Activated CD4-positive, alpha-beta T cell treated with anti-CD3 and anti-CD28 coated beads for 1 hour (primary cell): ENCODE results near the gene RDH14.

Experiments used
- DNase-seq: peaks from one replicate; pipeline ENCODE4 v3.0.0-alpha.2; 2020

Gene RDH14, protein sequence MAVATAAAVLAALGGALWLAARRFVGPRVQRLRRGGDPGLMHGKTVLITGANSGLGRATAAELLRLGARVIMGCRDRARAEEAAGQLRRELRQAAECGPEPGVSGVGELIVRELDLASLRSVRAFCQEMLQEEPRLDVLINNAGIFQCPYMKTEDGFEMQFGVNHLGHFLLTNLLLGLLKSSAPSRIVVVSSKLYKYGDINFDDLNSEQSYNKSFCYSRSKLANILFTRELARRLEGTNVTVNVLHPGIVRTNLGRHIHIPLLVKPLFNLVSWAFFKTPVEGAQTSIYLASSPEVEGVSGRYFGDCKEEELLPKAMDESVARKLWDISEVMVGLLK

DNA sequence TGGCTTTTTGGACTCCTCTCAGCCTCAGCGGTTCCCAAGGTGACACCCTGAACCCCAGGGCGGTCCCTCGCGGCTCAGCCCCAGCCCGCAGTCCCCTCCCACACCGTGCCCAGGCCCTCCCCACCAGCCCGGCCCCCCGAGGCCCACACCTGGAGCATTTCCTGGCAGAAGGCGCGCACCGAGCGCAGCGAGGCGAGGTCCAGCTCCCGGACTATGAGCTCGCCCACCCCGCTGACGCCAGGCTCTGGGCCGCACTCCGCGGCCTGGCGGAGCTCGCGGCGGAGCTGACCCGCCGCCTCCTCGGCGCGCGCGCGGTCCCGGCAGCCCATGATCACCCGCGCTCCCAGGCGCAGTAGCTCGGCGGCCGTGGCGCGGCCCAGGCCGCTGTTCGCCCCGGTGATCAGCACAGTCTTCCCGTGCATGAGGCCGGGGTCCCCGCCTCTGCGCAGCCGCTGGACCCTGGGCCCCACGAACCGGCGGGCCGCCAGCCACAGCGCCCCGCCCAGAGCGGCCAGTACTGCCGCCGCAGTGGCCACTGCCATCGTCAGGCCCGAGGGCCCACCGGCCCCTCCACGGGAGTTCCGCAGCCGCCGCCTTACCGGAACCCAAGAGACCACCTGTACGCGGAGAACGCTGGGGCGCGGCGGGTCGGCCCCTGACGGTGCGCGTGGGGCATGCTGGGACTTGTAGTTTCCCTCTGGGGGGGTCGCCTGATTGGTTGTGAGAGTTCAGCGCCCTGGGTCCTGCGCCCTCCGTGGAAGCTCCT lies at the start of gene RDH14:
Gene RDH14, minus strand, starts transcription at position 623 of the 766 bp plus-strand sequence. Its CDS starts 81 bp downstream, at position 542.
- DNase-seq = peak; percentile 86

DNA sequence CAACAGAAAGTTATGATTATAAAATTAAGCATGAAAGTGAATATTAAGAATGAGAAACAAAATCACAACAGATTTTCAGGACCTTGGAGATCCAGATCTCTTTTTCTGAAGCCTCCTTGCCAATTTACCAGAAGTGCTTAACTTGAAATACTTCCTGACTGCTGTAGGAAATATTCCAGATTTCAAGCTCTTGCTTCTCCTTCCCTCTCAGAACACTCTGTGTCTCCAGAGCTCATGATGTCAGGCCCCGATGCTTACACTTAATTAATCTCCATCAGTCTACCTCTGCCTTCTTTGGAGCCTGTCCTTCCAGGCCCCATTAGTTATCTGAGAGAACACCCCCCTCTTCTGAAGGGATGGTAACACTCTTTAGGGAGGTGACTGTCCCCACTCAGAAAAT lies 49.6 kb upstream of the RDH14 start:
- no peak for DNase-seq

DNA sequence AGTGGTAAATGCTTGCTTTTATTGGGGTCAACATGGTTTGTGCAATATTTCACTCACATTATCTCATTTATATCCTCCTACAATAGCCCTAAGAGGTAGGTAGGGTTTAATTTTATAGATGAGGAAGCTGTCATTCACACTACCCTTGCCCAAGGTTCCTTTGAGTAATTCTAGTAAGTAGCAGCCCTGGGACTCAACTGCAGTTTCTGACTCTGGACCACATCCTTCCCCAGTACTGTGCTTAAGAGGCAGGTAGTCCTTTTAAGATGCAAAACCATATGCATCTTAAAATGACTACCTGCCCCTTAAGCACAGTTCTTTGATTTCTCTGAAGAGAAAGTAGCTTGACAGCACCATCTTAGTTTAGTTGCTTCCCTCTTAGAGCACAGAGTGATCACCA lies 44.7 kb upstream of the RDH14 start:
- no peak for DNase-seq

DNA sequence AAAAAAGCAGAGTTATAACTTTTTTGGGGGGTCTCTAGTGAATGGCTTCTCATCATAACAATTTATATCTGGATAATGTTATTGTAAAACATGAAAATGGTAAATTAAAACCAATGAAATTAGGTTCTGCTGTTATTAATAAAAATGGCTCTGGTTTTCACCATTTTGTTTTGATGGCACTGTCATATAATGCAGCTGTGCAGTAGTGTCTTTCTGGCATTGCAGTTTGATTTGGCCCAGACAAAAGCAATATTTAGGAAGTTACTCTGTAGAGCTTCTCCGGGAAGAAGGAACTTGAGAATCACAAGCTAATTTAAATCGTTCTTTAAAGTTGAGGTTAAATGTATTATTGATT lies 44.1 kb upstream of the RDH14 start:
- no peak for DNase-seq

DNA sequence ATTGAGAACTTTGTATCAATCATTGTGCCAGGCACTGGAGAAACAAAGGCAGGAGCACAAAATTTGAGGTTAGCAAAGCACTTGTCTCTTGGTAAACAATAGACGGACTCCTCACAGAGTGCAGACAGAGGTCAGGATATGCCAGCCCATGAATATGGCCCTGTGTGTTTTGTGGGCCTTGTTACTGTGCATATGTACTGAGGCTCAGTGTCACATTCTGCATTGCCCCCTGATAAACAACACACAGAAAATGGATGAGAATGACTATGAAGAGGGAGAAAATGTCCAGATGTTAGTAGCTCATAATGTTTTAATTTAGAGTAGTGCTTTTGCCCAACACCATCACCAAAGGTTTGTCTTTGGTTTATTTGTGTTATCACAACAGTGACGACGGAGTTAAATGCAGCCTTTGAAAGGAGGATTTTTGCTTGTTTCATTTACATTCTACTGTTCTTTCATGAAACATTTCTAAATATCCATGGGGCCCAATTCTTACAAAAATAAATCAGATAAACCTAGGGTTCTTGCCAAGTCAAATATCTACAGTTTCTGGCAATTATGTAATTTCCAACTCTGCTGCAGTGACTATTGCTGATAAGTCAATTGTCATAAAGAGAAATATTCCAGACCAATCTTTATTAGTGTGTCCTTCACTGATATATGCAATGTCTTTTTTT lies 43.5 kb upstream of the RDH14 start:
- DNase-seq = no peak

DNA sequence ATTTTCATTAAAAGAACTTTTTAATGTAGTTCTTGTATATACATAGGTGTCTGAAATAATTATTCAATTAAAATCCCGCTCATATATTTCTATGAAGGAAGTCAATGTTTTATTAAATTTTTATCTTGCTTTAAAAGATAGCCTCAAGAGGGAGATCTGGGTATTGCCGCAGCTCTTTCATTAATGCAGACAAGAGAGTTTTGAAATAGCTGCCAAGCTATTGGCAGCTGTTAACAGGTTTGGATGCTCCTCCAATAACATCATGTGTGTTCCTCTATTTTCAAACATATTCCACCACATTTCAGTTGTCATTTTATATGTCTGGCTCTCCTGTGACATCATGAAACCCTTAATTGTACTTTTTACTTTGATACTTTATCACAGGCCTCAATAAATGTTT lies 41.8 kb upstream of the RDH14 start:
- DNase-seq = no peak

DNA sequence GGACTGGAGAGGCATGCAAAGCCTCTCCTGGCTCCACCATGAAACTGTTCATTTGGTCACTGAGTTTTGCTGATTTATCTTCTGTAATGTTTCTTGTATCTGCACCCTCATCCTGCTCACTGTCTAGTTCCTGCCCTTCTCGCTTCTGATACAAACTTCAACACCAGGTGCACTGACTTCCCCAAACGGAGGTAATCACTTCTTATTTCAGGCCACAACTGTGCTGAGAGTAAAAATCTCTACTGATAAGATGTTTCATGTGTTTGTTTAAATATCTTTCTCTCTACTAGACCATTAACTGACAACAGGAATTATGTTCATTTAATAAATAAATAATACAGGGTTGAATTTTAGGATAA lies 39.8 kb upstream of the RDH14 start:
- no peak for DNase-seq

DNA sequence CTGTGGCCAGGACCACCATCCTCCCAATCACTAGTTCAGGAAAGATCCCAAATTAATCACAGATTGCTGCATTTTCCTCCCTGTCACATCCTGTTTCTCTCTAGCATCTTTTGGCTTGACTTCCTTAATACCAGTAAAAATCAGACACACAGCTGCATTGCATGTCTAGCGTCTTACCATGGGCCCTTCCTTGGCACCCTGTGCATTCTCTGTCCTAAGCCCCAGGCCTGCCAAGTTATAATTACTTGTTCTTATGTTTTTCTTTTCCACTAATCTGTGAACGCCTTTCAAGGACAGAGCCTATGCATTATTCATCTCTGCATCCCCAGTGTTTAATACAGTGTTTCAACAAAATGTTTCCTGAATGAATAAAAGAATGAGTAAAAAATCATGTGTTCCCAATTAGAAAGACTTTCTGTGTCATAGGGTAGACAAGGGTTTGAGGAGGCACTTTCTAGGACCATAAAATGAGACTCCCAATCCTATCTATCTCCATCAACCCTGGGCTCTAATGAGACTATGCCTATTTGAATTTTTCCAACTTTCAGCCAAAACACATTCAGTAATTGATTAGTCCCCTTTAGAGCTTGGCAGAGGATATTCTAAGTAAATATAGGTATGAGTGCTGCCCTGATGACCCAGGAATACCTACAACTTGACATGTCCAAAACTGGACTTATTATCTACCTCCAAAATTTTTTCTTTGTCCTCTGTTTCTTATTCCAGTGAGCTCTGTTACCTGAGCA lies 39.2 kb upstream of the RDH14 start:
- no peak for DNase-seq

DNA sequence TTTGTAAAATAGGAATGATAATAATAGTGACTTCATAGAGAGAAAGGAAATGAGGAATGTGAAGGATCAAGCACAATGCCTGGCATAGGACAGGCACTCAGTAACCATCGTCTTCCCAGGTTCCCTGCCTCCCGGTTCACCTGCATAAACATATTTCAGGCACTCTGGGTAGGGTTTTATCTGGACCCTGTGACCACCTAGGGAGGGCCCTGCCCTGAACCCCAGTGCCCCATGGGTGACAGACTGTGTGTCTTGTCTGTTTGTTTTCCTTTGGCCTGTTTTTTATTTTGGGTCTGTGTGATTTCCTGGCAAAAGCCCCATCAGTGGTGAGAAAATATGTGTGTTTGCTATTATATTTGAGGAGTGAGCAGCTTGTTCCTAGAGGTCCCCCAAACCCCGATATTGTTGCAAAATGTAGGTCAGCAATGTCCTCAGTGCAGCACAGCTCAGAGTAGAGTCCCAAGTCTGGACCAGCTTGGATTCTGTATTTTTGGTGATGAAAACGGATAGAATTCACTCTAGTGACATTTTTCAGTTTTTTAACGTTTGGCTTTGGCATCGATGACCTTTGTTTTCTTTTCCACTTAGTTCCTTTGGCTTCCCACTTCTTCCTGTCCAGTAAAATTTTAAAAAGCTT lies 38.5 kb upstream of the RDH14 start:
- no peak for DNase-seq

DNA sequence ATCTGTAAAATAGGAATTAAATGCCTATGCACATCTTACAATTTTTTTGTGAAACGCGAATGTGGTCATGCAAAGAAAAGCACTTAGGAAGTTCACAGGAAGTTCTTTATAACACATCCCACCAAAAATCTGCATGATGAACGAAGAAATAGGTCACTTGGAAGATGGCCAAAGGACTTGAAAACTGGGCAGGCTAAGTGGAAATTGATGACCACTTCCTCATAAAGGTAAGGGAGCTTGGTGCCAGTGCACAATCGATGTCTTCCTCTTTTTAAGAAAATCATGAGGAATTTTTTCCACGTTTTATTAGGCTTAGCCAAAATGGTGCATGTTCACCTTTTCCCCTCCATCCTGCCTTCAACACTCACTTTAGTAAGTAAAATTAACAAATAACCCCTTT lies 37.2 kb upstream of the RDH14 start:
- DNase-seq = no peak

DNA sequence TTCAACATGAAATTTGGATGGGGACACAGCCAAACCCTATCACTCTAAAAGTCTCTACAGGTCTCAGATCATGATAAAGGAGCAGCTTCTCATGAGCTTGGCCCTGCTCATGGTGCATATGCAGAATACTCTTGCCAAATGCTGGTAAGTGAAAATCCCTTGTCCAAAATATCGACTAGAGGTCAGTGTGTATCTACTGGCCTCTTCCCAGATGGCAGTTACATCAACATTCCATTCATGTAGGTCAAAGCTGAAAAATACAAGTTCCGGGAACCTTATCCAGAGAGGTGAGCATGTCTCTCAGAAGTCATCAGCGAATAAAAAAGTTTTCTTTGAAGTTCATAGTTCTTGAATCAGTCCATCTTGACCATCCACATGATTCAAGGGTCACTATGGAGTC lies 36.5 kb upstream of the RDH14 start:
- DNase-seq = no peak

DNA sequence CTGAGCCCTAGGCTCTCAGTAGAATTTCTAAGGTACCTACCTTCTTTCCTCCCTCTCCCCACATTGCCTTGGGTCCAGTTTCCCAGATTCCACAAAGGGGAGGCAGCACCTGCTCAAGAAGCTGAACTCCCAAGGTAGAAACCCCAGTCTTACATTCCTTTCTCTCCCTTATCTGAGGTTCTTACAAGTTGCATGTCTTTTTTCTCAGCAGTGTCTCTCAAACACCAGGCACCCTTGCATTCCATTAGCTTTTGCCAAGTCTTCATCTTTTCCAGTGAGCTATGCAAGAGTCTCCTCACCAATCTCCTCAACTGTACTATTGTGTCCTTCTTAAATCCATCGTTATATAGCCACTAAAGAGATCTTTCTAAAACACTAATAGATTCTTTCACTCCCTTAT lies 33.0 kb upstream of the RDH14 start:
- DNase-seq = no peak

DNA sequence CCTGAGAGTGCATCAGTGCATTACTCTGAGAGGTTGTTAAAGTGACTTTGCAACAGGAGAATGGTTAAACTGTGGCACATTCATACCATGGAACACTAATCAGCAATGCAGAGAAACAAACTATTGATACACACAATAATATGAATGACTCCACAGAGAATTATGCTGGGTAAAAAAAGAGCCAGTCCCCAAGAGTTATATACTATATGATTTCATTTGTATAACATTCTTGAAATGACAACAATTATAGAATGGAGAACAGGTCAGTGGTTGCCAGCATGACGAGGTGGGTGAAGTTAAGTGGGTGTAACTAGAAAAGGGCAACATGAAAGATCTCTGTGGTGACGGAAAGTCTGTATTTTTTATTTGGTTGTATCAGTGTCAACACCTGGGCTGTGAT lies 31.9 kb upstream of the RDH14 start:
- no peak for DNase-seq

DNA sequence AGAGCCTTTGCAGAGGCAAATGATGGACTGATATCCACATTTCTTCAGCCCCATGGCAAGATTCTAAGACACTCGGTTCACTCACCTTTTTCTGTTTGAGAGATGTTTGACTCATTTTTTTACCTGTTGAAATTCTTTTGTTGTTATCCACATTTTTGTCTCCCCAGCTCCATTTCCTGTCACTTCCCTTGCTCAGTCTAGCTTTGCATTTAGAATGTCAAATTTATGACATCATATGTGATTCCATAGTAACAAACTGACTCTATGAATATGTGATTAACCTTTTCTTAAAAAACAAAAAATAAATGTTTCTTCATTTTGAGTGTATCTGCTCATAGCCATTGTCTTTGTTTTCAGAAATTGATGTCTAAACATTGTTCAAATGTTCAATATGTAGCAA lies 28.9 kb upstream of the RDH14 start, which contains the start of gene NT5C1B:
Gene NT5C1B, minus strand, starts transcription at position 216 of the 400 bp plus-strand sequence. Its CDS starts 101 bp downstream, at position 115.
- DNase-seq = no peak

DNA sequence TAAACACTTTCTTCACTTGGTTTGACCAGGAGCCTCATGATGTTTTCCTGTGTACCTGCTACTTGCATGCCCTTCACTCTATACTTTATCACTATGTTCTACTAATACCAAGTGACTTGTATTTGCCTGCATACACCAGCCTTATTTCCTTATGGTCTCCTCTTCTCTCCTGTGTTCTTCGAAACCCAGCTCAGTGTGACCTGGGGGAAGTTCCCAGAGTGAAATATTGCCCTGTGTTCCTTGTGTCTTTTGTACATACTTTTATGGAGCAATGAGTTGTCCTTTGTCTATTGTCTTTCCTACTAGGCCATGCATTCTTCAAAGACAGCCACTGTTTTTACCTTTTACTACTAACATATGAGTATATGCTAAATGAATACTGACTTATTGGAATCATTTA lies 28.3 kb upstream of the RDH14 start:
- no peak for DNase-seq

DNA sequence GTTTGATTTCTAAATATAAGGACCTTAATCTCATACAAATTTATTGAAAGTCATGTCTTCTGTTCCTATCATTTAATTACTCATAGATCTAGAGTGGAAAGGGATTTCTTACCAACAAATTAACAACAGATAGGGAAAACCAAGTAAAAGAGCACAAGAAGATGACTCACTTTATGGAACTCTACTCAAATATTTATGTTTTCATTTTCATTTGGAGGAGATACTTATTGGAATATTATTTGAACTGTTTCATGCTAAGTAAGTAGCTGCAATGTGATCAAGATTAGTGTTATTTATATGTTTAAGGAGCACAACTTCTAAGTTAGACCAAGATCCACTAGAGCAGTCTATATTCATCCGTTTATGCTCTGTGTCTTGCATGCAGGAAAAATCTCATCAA lies 27.6 kb upstream of the RDH14 start:
- no peak for DNase-seq

DNA sequence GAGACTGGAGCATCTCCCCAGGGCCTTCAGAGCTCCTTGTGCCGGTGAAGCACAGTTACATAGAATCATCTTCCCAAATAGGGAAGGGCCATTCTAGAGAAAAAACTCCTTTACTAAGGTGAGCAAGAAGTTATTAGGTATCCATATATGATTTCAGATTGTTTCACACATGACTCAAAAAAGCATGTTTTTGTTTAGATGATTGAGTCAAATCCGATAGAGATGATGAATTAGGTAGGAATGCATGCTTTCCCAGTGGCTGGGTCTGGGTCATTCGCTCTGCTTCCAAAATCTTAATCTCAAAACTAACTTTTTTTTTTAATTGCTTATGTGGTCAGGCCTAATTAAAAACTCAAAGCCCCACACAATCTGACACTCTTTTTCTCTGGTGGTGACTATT lies 25.1 kb upstream of the RDH14 start:
- DNase-seq = no peak

DNA sequence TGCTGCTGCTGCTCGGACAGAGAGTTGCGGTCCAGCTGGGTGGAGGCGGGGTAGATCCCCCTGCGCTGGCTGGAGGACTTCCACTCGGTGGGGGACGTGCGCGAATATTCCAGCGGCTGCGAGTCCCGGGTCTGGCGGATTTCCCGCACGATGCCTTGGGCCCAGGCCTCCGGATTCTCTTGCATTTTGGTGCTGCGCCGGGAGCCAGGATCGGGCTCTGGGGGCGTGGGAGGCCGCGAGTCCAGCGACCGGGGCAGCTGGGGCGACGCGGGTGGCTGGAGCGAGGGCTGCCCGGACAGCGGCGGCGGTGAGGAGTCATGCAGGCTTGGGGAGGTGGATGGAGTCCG lies 24.1 kb upstream of the RDH14 start:
- DNase-seq = no peak

DNA sequence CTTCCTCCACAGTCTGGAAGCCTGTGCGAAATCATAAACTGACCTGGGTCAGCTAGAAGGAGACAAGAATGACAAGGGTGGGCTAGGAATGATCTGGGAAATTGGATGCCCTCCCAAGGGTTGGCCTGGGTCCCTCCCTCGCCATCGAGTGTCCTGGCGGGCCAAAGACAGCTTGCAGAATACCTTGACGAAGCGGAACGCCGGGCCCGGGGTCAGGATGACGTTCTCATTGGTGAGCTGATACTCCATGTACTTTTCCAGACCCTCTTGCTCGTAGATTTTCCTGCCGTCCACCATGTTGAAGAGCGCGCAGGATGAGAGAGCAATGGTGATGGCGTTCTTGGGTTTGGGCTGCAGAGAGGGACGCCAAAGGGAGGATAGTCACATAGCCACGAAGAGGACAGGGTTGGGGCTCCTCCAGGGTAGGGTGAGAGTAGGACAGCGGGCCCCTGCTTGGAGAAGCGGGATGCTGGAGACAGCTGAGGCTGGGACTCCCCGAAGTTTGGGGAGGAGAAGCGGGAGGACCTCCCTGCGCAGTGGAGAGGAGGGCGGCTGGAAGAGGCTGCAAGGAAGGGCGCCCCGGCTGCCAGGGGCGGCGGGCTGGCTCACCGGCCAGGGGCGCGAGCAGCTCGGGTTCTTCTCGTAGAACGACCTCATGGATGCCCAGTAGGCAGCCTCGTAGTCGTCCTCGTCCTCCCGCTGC lies 23.6 kb upstream of the RDH14 start:
- no peak for DNase-seq

DNA sequence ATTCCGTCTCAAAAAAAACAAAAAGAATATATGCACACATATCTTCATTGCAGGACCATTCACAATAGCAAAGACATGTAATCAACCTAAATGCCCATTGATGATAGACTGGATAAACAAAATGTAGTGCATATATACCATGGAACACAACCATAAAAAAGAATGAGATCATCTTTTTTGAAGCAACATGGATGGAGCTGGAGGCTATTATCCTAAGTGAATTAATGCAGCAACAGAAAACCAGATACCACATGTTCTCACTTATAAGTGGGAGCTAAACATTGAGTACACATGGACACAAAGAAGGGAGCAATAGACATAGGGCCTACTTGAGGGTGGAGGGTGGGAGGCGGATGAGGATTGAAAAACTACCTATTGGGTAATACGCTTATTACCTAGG lies 20.2 kb upstream of the RDH14 start:
- DNase-seq = no peak

DNA sequence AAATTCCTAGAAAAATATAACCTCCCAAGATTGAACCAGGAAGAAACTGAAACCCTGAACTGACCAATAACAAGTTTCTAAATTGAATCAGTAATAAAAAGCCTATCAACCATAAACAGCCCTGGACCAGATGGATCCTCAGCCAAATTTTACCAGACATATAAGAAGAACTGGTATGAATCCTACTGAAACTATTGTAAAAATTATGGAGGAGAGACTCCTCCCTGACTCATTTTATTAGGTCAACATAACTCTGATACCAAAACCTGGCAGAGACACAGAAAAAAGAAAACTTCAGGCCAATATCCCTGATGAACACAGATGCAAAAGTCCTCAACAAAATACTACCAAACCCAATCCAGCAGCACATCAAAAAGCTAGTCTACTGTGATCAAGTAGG lies 17.6 kb upstream of the RDH14 start:
- no peak for DNase-seq

DNA sequence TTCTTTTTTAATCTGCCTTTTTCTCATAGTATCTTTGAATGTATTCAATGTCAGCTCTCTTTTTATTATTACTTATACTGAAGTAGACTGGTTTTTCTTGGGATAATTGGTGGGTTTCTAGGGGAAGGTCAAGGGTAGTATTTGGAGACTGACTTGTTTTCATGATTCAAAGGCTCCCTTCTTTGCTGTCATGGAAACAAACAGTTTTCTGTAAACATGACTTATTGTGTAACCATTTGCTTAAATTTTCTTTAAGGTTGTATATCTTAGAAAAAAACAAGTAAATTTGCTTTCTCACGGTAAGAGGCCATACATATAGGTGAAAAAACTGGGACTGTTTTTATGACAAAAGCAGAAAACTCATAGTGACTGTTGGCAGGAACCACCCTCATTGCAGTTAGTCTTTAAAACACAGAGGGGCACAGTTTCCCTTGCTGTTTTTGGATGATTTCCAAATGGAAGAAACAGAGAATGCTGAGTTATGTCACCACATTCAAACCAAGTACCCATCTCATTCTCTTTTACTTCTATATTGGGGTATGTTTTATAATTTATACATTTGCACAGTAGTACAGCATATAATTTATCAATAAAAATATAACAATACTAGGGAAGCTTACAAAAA lies 5.8 kb upstream of the RDH14 start:
- no peak for DNase-seq
